IMR-90 (cell line): ENCODE results near the gene CEMIP2.

Source experiments
- CHD1 ChIP-seq: IDR thresholded peaks from 2 replicates; pipeline ENCODE4 v1.6.1; 2012; ENCODE audit warnings: low read depth, low read length, improper control_type of control experiment
- MAFK ChIP-seq: IDR thresholded peaks from 2 replicates; pipeline ENCODE4 v1.6.1; 2012; ENCODE audit warnings: low read depth, low read length, improper control_type of control experiment
- MAZ ChIP-seq: IDR thresholded peaks from 2 replicates; pipeline ENCODE4 v1.6.1; 2012; ENCODE audit warnings: low read depth, mild to moderate bottlenecking, low read length, improper control_type of control experiment, moderate library complexity, borderline replicate concordance
- MXI1 ChIP-seq: IDR thresholded peaks from 2 replicates; pipeline ENCODE4 v1.6.1; 2012; ENCODE audit warnings: low read depth, mild to moderate bottlenecking, low read length, moderate library complexity, borderline replicate concordance
- POLR2A ChIP-seq: IDR thresholded peaks from 2 replicates; pipeline ENCODE4 v1.6.1; 2012; ENCODE audit warnings: mild to moderate bottlenecking, low read depth, low read length
- RAD21 ChIP-seq: IDR thresholded peaks from 2 replicates; pipeline ENCODE4 v1.6.1; 2012; ENCODE audit warnings: low read length, improper control_type of control experiment
- RCOR1 ChIP-seq: IDR thresholded peaks from 2 replicates; pipeline ENCODE4 v1.6.1; 2012; ENCODE audit warnings: mild to moderate bottlenecking, low read length, improper control_type of control experiment; ENCODE audit not compliant: insufficient replicate concordance
- USF2 ChIP-seq: fragments of 150-350 bp; IDR thresholded peaks from 2 replicates; pipeline ENCODE4 v1.6.1; 2017; ENCODE audit warnings: mild to moderate bottlenecking, antibody characterized with exemption, low read length, low read depth
- TF ChIP-seq, protein P1 (sequence below): conservative IDR thresholded peaks from 2 replicates; pipeline ENCODE4 v1.5.1; 2012; ENCODE audit warnings: mild to moderate bottlenecking, low read depth, low read length, improper control_type of control experiment

GRCh38 chr9:71636143-71636839 is 132.0 kb downstream of the CEMIP2 start:
- TF ChIP-seq, protein P1, sequence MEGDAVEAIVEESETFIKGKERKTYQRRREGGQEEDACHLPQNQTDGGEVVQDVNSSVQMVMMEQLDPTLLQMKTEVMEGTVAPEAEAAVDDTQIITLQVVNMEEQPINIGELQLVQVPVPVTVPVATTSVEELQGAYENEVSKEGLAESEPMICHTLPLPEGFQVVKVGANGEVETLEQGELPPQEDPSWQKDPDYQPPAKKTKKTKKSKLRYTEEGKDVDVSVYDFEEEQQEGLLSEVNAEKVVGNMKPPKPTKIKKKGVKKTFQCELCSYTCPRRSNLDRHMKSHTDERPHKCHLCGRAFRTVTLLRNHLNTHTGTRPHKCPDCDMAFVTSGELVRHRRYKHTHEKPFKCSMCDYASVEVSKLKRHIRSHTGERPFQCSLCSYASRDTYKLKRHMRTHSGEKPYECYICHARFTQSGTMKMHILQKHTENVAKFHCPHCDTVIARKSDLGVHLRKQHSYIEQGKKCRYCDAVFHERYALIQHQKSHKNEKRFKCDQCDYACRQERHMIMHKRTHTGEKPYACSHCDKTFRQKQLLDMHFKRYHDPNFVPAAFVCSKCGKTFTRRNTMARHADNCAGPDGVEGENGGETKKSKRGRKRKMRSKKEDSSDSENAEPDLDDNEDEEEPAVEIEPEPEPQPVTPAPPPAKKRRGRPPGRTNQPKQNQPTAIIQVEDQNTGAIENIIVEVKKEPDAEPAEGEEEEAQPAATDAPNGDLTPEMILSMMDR, result no peak
- TF ChIP-seq MXI1 (no peak), MAFK (no peak), POLR2A (no peak), RCOR1 (no peak), USF2 (no peak), CHD1 (no peak), RAD21 (no peak), MAZ (no peak)
